ENCODE results near the gene IGSF9.

Gene IGSF9

DNA sequence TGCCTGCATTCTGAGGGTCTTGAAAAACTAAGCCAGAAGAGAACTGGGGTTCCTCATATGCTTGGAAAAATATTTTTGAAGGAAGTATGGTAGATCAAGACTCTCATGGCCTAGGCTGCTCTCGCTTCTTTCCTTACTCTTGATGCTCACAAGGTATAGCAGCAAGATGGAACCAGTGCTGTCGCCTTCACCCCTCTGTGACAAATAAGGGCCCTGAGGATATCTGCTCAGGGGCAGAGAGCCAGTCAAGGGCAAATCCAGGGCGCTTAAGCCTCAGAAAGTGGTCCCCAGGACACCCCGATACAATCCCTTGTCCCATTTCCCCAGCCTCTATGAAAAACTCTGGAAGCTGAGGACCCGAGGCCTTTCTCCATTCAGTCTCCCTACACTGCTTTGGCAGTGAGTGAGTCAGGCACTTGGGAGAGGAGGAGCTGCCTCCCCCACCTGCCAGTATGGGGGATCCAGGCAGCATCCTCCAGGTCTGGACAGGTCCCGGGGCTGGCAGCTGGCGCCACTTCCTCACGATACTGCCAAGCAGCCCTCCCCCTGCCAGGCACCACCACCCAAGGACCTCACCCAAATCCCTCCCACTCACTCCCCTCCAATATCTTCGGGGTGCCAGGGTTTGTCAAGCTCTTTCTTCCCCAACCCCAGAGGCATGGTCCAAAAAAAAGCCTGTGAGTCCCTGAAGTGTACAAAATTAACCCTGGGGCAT is 1.3 kb downstream of the IGSF9 start:
- DNase-seq = no peak

GRCh38 chr1:159943278-159943640 is 2.2 kb downstream of the IGSF9 start:
- no peak for DNase-seq

- DNase-seq = no peak
These were observed 2.7 kb downstream of the IGSF9 start for GRCh38 chr1:159942632-159943277.

- no peak for DNase-seq
These were observed 3.5 kb downstream of the IGSF9 start for GRCh38 chr1:159941591-159942560.

- no peak for DNase-seq
These were observed 4.3 kb downstream of the IGSF9 start for GRCh38 chr1:159941141-159941540.

DNA sequence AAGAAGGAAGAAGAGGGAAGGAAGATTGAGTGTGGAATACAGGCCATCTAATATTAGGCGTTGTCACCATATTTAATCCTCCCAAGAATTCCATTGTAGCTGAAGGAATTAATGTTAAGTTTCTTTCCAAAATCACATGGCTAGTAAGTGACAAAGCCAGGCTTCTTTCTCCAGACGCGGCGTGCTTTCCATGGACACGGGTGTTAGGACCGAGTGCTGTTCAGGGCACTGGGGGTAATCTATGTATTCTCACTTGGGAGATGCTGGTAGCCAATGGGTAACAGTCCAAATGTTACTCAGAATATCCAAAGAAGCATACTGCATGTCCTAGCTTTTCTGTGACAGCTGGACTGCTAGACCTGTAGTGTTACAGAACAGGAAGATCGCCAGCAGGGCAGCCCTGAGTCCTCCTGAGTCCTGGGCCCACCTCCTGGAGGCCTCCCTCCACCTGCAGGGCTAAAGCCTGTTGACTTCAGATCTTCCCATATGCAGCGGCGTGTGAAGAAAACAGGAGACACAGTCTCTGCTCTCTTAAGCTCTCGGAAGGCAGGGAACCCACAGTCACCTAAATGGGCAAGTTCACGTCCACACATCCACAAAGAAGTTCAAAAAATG is 5.3 kb downstream of the IGSF9 start:
- DNase-seq = no peak

DNA sequence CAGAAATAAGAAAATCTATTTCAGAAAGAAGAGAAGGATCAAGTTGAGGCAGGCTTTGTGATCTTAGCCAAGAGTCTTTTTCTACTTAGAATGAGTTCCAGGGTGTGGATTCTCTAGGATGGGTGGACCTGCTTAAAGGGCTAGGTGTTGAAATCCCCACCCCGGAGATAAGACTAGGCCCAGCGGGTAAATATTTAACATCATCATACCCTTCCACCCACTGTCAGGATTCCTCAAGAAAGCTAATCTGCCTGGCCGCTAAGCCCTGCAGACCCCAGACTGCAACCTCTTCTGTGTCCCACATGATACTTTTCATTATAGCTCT is 5.8 kb downstream of the IGSF9 start:
- DNase-seq = no peak

DNA sequence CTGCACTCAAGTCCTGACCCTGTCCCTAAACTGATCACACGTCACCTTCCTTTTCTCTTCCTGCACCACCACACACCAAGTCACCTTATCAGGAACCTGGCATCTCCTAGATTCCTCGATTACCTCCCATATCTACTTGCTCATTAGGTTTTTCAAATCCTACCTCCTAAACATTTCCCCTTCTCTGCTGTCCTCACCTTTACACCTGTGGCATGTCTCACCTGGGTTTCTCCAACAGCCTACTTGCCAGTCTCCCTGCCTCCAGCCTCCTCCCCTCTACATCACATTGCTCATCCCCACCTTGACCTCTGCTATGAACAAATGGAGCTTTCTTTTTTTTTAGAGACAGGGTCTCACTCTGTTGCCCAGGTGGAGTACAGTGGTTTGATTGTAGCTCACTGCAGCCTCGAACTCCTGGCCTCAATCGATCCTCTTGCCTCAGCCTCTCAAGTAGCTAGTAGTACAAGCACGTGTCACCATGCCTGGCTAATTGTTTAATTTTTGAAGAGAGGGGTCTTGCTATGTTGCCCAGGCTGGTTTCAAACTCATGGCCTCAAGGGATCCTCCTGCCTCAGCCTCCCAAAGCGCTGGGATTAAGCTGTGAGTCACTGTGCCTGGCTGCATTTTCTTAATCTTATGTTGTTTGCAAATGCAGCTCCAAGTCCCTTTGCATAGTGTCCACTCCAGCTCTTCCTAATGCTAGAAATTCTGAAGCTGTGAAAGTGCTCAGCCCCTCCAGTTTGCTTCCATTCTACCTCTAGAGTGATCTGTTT is 6.3 kb downstream of the IGSF9 start:
- no peak for DNase-seq

GRCh38 chr1:159938211-159938852 is 7.1 kb downstream of the IGSF9 start:
- no peak for DNase-seq

- peak; percentile 55 for DNase-seq
These were observed 8.2 kb downstream of the IGSF9 start for GRCh38 chr1:159937054-159937750.

GRCh38 chr1:159936273-159936904 is 9.0 kb downstream of the IGSF9 start:
- DNase-seq = peak; percentile 59

GRCh38 chr1:159935719-159936272 is 9.6 kb downstream of the IGSF9 start:
- DNase-seq = peak; percentile 74

GRCh38 chr1:159935305-159935704 is 10.1 kb downstream of the IGSF9 start:
- no peak for DNase-seq

DNA sequence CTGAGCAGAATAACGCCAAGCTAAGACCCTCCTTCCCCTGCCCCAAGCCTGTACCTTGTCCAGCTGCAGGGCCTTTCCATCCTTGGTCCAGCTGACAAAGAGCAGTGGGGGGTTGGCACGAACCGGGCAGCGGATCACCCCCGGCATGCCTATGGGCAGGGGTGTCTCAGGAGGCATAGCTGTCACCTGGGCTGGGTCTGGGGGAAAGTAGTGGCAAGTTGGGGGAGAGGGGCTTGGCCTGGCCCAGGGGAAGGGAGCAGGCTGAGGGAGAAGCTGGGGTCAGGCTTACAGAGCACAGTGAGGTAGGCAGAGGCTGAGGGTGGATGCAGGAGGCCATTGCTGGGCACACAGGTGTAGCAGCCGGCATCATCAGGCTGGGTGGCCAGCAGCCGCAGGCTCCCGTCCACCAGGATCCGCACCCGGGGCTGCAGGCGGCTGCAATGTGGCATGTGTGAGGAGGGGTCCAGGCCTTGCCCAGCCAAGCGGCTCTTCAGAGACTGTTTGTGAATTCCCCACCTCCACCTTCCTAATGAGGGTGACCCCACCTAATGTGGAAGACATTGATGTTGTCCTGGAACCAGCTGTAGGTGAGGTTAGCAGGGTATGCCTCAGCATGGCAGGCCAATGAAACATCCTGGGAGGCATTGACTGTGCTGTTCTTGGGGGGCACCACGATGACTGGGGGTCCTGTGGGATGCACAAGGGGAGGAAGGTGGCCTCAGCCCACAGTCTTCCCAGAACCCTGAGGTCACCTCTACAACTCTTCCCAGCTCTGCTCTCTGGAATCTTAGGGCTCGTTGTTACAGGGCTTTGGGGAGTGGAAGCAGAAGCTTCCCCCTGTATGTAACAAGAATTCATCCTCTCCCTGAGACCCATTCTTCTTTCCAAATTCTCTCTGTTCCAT is 11.0 kb downstream of the IGSF9 start:
- no peak for DNase-seq

DNA sequence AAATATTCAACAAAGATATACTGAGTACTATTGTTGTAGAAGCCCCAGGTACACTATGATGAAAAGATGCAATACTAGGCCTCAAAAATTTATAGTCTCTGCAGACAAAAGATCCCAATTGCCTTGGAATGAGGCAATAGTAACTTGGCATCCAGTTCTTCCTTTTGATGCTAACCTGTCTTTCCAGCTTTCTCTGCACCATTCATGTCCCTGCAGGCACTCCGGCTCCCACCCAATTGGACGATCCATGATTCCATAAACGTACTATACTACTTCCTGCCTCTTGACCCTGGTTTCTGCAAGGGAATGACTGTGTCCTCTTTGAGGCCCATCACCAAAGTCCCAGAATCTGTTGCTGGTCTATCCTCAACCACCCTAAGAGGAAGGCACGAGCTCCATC is 12.1 kb downstream of the IGSF9 start:
- no peak for DNase-seq

DNA sequence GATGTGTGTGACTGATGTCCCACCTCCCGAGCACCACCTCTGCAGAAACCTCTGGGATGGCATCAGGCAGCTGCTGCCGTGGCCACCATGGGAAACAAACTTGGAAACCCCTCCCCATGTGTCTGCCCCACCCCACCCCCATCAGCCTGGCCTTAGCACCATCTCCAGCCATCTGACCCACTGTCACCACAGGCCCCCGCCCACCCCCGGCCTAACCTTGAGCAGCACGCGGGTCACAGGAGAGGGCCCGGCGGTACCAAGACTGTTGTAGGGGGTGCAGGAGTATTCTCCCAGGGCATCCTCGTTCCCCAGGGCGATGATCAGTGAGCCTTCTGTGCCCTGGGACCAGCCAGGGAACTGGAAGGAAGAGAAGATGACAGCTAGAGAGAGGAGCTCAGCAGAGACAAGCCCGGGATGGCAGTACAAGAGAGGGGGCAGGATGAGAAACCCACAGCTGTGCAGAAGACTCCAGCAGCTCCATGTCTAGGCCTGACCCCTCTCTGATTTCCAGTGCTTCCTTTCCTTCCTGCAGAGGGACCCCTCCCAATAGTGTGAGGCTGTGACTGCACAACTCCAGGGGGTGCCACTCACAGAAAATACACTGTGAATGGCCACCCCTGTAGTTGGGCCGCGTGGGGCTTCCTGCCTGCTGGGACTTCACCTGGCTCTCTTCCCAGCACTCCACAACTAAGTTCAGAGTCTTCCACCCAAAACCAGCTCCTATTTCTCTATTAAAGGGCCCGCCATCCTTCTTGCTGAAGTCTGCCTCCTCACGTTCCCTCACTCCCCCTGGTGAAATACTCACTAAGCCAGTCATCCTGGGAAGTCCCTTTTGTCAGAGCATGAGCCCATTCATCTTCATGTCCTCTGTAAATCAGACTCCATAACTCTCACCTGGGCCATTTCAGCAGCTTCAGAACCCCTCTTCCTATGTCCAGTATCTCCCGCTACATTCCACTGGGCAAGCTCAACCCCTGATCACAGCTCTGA is 12.8 kb downstream of the IGSF9 start:
- no peak for DNase-seq

DNA sequence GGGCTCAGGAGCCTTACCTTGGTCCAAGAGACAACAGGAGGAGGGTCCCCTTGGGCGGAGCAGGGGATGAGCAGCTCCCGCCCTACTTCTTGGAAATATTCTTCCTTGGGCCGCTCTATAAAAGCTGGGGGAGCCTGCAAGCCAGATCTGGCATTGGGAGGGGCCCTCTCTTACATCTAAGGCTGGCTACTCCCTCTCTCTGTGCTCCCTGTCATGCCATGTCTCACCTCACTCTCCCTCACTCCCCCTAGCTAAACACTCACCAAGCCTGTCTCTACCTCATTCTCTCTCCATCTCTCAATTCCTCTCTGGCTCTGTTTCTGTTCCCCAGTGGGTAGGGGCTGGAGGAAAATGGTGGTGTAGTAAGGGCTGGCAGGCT is 13.6 kb downstream of the IGSF9 start:
- DNase-seq = no peak

DNA sequence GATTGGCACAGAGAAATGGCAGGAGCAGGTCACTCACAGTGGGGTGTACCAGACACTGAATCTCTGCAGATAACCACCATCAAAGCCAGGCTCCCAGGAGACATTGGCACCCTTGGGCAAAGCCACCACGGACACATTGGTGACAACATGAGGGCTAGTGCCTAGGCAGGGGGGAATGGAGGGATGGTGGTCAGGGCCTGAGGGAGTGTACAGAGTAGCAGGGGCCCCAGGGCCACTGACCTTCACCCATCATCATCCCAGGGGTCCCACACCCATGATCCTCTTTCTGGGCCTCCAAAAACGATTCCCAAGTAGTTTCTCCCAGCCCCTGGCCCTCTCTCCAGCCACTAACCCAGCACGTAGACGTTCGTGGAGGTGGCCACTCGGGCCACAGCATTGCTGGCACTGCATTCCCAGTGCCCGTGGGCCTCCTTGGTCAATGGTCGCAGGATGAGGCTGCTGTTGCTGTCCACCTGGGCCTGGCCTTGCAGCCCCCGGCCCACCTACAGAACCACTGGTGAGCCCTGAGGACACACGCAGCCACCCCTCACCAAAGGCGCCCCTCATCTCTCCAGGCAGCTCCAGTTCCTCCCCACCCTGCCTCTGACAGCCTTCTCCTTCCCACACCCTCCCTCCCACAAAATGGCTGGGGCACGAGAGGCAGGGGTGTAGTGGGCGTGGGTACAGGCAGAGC is 14.2 kb downstream of the IGSF9 start:
- no peak for DNase-seq
